Esophagus (tissue), 2 donors: Measurements from ENCODE around the gene MMD. TPM values are rescaled to one million over a fixed set of nuclear protein-coding genes. Genes with fewer than 3 reads are reported as not detected.

Experiments used
- H3K27ac ChIP-seq, 2 donors: one replicate each; pipeline ENCODE4 v1.5.1; 2013; ENCODE audit warnings: low read depth in 2 of 2, mild to moderate bottlenecking in 2 of 2, inconsistent platforms in 1 of 2, low read length in 1 of 2, moderate library complexity in 1 of 2
- H3K27me3 ChIP-seq, 2 donors: one replicate each; pipeline ENCODE4 v1.6.1; 2013; ENCODE audit warnings: low read length in 2 of 2, control low read depth in 1 of 2, mild to moderate bottlenecking in 1 of 2; ENCODE audit not compliant: insufficient read depth in 2 of 2, control insufficient read depth in 1 of 2
- H3K36me3 ChIP-seq, 2 donors: one replicate each; pipeline ENCODE4 v1.6.1; 2013; ENCODE audit warnings: low read length in 1 of 2; ENCODE audit not compliant: control insufficient read depth in 2 of 2, insufficient read depth in 2 of 2
- H3K4me1 ChIP-seq, 2 donors: one replicate each; pipeline ENCODE4 v1.6.1; 2013; ENCODE audit warnings: low read length in 1 of 2; ENCODE audit not compliant: control insufficient read depth in 2 of 2, insufficient read depth in 2 of 2
- H3K4me3 ChIP-seq, 2 donors: one replicate each; pipeline ENCODE4 v1.5.1; 2013; ENCODE audit warnings: low read length in 2 of 2, mild to moderate bottlenecking in 2 of 2, low read depth in 1 of 2, moderate library complexity in 1 of 2
- H3K9me3 ChIP-seq, 2 donors: one replicate each; pipeline ENCODE4 v1.6.1; 2013; ENCODE audit warnings: mild to moderate bottlenecking in 2 of 2, low read depth in 1 of 2, low read length in 1 of 2, moderate library complexity in 1 of 2; ENCODE audit not compliant: control insufficient read depth in 2 of 2, insufficient read depth in 1 of 2
- WGBS, 2 donors: extraction: QIAGEN DNeasy Blood & Tissue Kit; methylation state at CpG; one replicate each; pipeline ENCODE4 v1.1.7; 2013; 5-methylcytosine and 5-hydroxymethylcytosine counted together
- polyA plus RNA-seq, 2 donors: library from polyadenylated mRNA; stranded (reverse); fragments of 200-250 nt; gene quantifications; one replicate each; pipeline ENCODE4 v1.2.3, GENCODE V29; 2013
- donor health status: healthy with polysubstance abuse.
- donor health status: Bipolar disorder and iron deficiency.

Gene MMD
- polyA plus RNA-seq, 2 donors = 2.7 to 3.5 TPM

- H3K27me3 ChIP-seq = no peaks in the 10 kb centered on the region
- peak overlapping the region; percentile 8 to 82 for H3K27ac ChIP-seq
- no peaks in the 10 kb centered on the region for H3K36me3 ChIP-seq
- no peak overlapping the region for H3K4me3 ChIP-seq
- H3K9me3 ChIP-seq = no peaks in the 10 kb centered on the region
- H3K4me1 ChIP-seq = no peaks in the 10 kb centered on the region
- WGBS, 2 donors = 66 to 71% methylated on average over 6 of the region's 6 CpGs
These were observed 23.1 kb upstream of the MMD start for GRCh38 chr17:55444471-55445441.

- Histone ChIP-seq H3K4me1 (no peaks in the 10 kb centered on the region), H3K27me3 (no peaks in the 10 kb centered on the region), H3K9me3 (no peaks in the 10 kb centered on the region), H3K27ac (peak overlapping the region in 1 of 2 donors; percentile 82), H3K4me3 (no peak overlapping the region), H3K36me3 (no peaks in the 10 kb centered on the region)
- WGBS, 2 donors = 92 to 96% methylated on average over 10 of the region's 10 CpGs
These were observed 22.3 kb upstream of the MMD start for GRCh38 chr17:55443904-55444303.

- H3K27me3 ChIP-seq = no peaks in the 10 kb centered on the region
- H3K9me3 ChIP-seq = no peaks in the 10 kb centered on the region
- H3K27ac ChIP-seq = peak overlapping the region; percentile 30 to 77
- no peaks in the 10 kb centered on the region for H3K36me3 ChIP-seq
- 79 to 84% methylated on average over 6 of the region's 6 CpGs for WGBS, 2 donors
- H3K4me3 ChIP-seq = no peak overlapping the region
- no peaks in the 10 kb centered on the region for H3K4me1 ChIP-seq
These were observed 21.5 kb upstream of the MMD start for GRCh38 chr17:55442953-55443683.

GRCh38 chr17:55442462-55442861, 20.8 kb upstream of the MMD start:
- no peak overlapping the region for H3K4me3 ChIP-seq
- no peaks in the 10 kb centered on the region for H3K27me3 ChIP-seq
- no peaks in the 10 kb centered on the region for H3K4me1 ChIP-seq
- 72 to 75% methylated on average over 5 of the region's 5 CpGs for WGBS, 2 donors
- H3K9me3 ChIP-seq = no peaks in the 10 kb centered on the region
- peak overlapping the region; percentile 30 to 77 for H3K27ac ChIP-seq
- H3K36me3 ChIP-seq = no peaks in the 10 kb centered on the region

- Histone ChIP-seq H3K4me3 (no peak overlapping the region), H3K36me3 (no peaks in the 10 kb centered on the region), H3K27me3 (no peaks in the 10 kb centered on the region), H3K9me3 (no peaks in the 10 kb centered on the region), H3K27ac (no peak overlapping the region), H3K4me1 (no peaks in the 10 kb centered on the region)
- 30 to 37% methylated on average over 2 of the region's 2 CpGs for WGBS, 2 donors
These were observed 19.9 kb upstream of the MMD start for GRCh38 chr17:55441544-55441943.

- Histone ChIP-seq H3K9me3 (no peaks in the 10 kb centered on the region), H3K27me3 (no peaks in the 10 kb centered on the region), H3K27ac (peak overlapping the region in 1 of 2 donors; percentile 4), H3K36me3 (no peaks in the 10 kb centered on the region), H3K4me1 (no peaks in the 10 kb centered on the region), H3K4me3 (no peak overlapping the region)
- WGBS, 2 donors = 45 to 63% methylated on average over 3 of the region's 3 CpGs
These were observed 18.8 kb upstream of the MMD start for GRCh38 chr17:55440391-55440790.

- Histone ChIP-seq H3K27ac (no peak overlapping the region), H3K27me3 (no peaks in the 10 kb centered on the region), H3K36me3 (no peaks in the 10 kb centered on the region), H3K4me1 (no peaks in the 10 kb centered on the region), H3K4me3 (no peak overlapping the region), H3K9me3 (no peaks in the 10 kb centered on the region)
- WGBS, 2 donors = 47 to 58% methylated on average over 5 of the region's 5 CpGs
These were observed 15.5 kb upstream of the MMD start for GRCh38 chr17:55437159-55437605.

GRCh38 chr17:55436224-55437158, 14.9 kb upstream of the MMD start:
- Histone ChIP-seq H3K4me1 (no peaks in the 10 kb centered on the region), H3K9me3 (no peaks in the 10 kb centered on the region), H3K4me3 (no peak overlapping the region), H3K36me3 (no peaks in the 10 kb centered on the region), H3K27ac (no peak overlapping the region), H3K27me3 (no peaks in the 10 kb centered on the region)
- 90 to 93% methylated on average over 4 of the region's 4 CpGs for WGBS, 2 donors

- WGBS, 2 donors = 73 to 83% methylated on average over 4 of the region's 4 CpGs
- H3K27me3 ChIP-seq = no peaks in the 10 kb centered on the region
- H3K36me3 ChIP-seq = no peaks in the 10 kb centered on the region
- no peaks in the 10 kb centered on the region for H3K9me3 ChIP-seq
- H3K4me1 ChIP-seq = no peaks in the 10 kb centered on the region
- H3K27ac ChIP-seq = no peak overlapping the region
- no peak overlapping the region for H3K4me3 ChIP-seq
These were observed 13.8 kb upstream of the MMD start for GRCh38 chr17:55435408-55435807.
